ENCODE measurements around the gene PSTPIP2. TPM values are rescaled to one million over a fixed set of nuclear protein-coding genes. Genes with fewer than 3 reads are reported as not detected.

PSTPIP2 gene
- total and polyA plus RNA-seq, 9 of the 15 experiments (the other 6 are each of a cell fraction or from before 2014, with no cell fraction given) = 14.0 to 45.7 (median 27.1) TPM

DNA sequence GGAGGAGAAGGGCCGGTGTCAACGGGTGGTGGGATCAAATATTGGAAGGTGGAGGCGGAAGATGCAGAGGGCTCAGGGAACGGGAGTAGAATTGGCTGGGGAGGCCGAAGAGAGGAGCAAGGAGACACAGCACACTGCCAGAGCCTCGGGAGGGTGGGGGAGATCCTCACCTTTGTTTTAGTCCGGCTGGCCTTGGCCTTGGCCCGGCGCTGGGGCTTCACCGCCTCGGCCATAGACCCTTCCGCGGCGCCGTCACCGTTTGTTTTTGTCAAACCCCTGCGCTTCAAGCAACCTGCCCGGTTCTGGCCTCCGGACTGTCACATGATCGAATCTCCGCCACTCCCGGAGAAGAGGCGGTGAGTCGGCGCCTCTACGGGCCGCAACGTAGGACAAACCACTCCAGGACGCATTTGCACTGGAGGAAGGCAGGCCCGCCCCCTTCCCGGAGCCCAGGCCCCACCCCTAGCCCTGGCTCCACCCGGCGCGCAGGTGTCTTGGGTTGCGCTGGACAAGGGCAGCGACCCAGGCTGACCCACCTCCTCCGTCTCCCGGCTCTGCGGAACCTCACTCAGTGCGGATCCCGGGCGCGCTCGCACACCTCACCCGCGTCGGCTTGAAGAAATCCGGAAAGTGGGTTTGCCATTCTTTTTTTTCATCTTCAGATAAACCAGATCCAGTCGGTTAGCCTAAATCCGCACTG, 104.9 kb downstream of the PSTPIP2 start, which contains the start of gene EPG5 (continued):
- TF ChIP-seq EP400 (IDR thresholded peaks at IDR 0.05) (peak; percentile 51), PTRF (tag; IDR thresholded peaks at IDR 0.05) (no peak), DNMT1 (IDR thresholded peaks at IDR 0.05) (no peak), ETS2 (tag; IDR thresholded peaks at IDR 0.05; ENCODE audit: borderline replicate concordance, poor library complexity, severe bottlenecking) (no peak), MYBL2 (IDR thresholded peaks at IDR 0.05; ENCODE audit: low read depth) (no peak), MYBL2 (CRISPR knock-in tag; IDR thresholded peaks at IDR 0.05; ENCODE audit: borderline replicate concordance) (no peak), BRCA1 (IDR thresholded peaks at IDR 0.05) (no peak), BRCA1 (CRISPR knock-in tag; IDR thresholded peaks at IDR 0.05) (no peak), HDGF (IDR thresholded peaks at IDR 0.05) (no peak), CHCHD3 (CRISPR knock-in tag; IDR thresholded peaks at IDR 0.05) (no peak), PHF20 (IDR thresholded peaks at IDR 0.05; ENCODE audit: partially characterized antibody) (peak; percentile 84), RAD51 (IDR thresholded peaks at IDR 0.05; ENCODE audit: borderline replicate concordance, low read depth) (peak; percentile 89), ETV1 (tag; conservative IDR thresholded peaks at IDR 0.05; ENCODE audit: low read depth) (no peak)
- TF ChIP-seq, protein P1, sequence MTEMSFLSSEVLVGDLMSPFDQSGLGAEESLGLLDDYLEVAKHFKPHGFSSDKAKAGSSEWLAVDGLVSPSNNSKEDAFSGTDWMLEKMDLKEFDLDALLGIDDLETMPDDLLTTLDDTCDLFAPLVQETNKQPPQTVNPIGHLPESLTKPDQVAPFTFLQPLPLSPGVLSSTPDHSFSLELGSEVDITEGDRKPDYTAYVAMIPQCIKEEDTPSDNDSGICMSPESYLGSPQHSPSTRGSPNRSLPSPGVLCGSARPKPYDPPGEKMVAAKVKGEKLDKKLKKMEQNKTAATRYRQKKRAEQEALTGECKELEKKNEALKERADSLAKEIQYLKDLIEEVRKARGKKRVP (CRISPR knock-in tag; IDR thresholded peaks at IDR 0.05) = no peak
- TF ChIP-seq, protein P2, sequence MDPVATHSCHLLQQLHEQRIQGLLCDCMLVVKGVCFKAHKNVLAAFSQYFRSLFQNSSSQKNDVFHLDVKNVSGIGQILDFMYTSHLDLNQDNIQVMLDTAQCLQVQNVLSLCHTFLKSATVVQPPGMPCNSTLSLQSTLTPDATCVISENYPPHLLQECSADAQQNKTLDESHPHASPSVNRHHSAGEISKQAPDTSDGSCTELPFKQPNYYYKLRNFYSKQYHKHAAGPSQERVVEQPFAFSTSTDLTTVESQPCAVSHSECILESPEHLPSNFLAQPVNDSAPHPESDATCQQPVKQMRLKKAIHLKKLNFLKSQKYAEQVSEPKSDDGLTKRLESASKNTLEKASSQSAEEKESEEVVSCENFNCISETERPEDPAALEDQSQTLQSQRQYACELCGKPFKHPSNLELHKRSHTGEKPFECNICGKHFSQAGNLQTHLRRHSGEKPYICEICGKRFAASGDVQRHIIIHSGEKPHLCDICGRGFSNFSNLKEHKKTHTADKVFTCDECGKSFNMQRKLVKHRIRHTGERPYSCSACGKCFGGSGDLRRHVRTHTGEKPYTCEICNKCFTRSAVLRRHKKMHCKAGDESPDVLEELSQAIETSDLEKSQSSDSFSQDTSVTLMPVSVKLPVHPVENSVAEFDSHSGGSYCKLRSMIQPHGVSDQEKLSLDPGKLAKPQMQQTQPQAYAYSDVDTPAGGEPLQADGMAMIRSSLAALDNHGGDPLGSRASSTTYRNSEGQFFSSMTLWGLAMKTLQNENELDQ (CRISPR knock-in tag; IDR thresholded peaks at IDR 0.05; ENCODE audit: borderline replicate concordance) = no peak
- TF ChIP-seq, protein P3, sequence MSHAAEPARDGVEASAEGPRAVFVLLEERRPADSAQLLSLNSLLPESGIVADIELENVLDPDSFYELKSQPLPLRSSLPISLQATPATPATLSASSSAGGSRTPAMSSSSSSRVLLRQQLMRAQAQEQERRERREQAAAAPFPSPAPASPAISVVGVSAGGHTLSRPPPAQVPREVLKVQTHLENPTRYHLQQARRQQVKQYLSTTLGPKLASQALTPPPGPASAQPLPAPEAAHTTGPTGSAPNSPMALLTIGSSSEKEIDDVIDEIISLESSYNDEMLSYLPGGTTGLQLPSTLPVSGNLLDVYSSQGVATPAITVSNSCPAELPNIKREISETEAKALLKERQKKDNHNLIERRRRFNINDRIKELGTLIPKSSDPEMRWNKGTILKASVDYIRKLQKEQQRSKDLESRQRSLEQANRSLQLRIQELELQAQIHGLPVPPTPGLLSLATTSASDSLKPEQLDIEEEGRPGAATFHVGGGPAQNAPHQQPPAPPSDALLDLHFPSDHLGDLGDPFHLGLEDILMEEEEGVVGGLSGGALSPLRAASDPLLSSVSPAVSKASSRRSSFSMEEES (CRISPR knock-in tag; IDR thresholded peaks at IDR 0.05) = peak; percentile 97
- TF ChIP-seq, protein P4, sequence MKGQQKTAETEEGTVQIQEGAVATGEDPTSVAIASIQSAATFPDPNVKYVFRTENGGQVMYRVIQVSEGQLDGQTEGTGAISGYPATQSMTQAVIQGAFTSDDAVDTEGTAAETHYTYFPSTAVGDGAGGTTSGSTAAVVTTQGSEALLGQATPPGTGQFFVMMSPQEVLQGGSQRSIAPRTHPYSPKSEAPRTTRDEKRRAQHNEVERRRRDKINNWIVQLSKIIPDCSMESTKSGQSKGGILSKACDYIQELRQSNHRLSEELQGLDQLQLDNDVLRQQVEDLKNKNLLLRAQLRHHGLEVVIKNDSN (CRISPR knock-in tag; IDR thresholded peaks at IDR 0.05) = peak; percentile 91
- TF ChIP-seq, protein P5, sequence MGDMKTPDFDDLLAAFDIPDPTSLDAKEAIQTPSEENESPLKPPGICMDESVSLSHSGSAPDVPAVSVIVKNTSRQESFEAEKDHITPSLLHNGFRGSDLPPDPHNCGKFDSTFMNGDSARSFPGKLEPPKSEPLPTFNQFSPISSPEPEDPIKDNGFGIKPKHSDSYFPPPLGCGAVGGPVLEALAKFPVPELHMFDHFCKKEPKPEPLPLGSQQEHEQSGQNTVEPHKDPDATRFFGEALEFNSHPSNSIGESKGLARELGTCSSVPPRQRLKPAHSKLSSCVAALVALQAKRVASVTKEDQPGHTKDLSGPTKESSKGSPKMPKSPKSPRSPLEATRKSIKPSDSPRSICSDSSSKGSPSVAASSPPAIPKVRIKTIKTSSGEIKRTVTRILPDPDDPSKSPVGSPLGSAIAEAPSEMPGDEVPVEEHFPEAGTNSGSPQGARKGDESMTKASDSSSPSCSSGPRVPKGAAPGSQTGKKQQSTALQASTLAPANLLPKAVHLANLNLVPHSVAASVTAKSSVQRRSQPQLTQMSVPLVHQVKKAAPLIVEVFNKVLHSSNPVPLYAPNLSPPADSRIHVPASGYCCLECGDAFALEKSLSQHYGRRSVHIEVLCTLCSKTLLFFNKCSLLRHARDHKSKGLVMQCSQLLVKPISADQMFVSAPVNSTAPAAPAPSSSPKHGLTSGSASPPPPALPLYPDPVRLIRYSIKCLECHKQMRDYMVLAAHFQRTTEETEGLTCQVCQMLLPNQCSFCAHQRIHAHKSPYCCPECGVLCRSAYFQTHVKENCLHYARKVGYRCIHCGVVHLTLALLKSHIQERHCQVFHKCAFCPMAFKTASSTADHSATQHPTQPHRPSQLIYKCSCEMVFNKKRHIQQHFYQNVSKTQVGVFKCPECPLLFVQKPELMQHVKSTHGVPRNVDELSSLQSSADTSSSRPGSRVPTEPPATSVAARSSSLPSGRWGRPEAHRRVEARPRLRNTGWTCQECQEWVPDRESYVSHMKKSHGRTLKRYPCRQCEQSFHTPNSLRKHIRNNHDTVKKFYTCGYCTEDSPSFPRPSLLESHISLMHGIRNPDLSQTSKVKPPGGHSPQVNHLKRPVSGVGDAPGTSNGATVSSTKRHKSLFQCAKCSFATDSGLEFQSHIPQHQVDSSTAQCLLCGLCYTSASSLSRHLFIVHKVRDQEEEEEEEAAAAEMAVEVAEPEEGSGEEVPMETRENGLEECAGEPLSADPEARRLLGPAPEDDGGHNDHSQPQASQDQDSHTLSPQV (IDR thresholded peaks at IDR 0.05) = no peak
